HEK293T (cell line): ENCODE data around the gene ASAP2.

ENCODE experiments used
- CTCF ChIA-PET: fragments of 350-600 bp; formaldehyde crosslinking; extraction: SDS; loops from one replicate; lab custom pipeline; 2021; ENCODE audit warnings: antibody characterized with exemption, inconsistent platforms; lab: Yijun Ruan, JAX
- POLR2A ChIA-PET: fragments of 350-600 bp; formaldehyde crosslinking; extraction: SDS; loops from one replicate; lab custom pipeline; 2020; ENCODE audit warnings: antibody characterized with exemption, inconsistent platforms; lab: Yijun Ruan, JAX
- DNase-seq: peaks from one replicate; pipeline ENCODE4 v3.0.0; 2012; ENCODE audit warnings: mixed read lengths; ENCODE audit errors: extremely low spot score
- ARNT ChIP-seq: fragments of 450-650 bp; IDR thresholded peaks from 2 replicates; pipeline ENCODE4 v1.6.1; 2017; ENCODE audit warnings: mild to moderate bottlenecking
- BHLHE40 ChIP-seq: fragments of 450-650 bp; IDR thresholded peaks from 2 replicates; pipeline ENCODE4 v1.6.1; 2016; ENCODE audit warnings: mild to moderate bottlenecking, moderate library complexity, borderline replicate concordance
- CTBP1 ChIP-seq: fragments of 450-650 bp; IDR thresholded peaks from 2 replicates; pipeline ENCODE4 v1.6.1; 2016; ENCODE audit warnings: borderline replicate concordance
- ELF4 ChIP-seq: fragments of 450-650 bp; IDR thresholded peaks from 2 replicates; pipeline ENCODE4 v1.6.1; 2017; ENCODE audit warnings: antibody characterized with exemption
- FOXA1 ChIP-seq: fragments of 450-650 bp; IDR thresholded peaks from 2 replicates; pipeline ENCODE4 v1.6.1; 2016; ENCODE audit warnings: mild to moderate bottlenecking
- FOXK2 ChIP-seq: fragments of 450-650 bp; IDR thresholded peaks from 2 replicates; pipeline ENCODE4 v1.6.1; 2016; ENCODE audit warnings: mild to moderate bottlenecking
- FOXM1 ChIP-seq: fragments of 450-650 bp; IDR thresholded peaks from 2 replicates; pipeline ENCODE4 v1.6.1; 2017; ENCODE audit warnings: mild to moderate bottlenecking, borderline replicate concordance
- HDGF ChIP-seq: fragments of 450-650 bp; IDR thresholded peaks from 2 replicates; pipeline ENCODE4 v1.6.1; 2017; ENCODE audit warnings: antibody characterized with exemption, borderline replicate concordance
- L3MBTL2 ChIP-seq: fragments of 450-650 bp; conservative IDR thresholded peaks from 2 replicates; pipeline ENCODE4 v1.6.1; 2016; ENCODE audit warnings: mild to moderate bottlenecking
- LEF1 ChIP-seq: fragments of 450-650 bp; IDR thresholded peaks from 2 replicates; pipeline ENCODE4 v1.6.1; 2017; ENCODE audit warnings: mild to moderate bottlenecking, borderline replicate concordance
- NFRKB ChIP-seq: fragments of 450-650 bp; IDR thresholded peaks from 2 replicates; pipeline ENCODE4 v1.6.1; 2016; ENCODE audit warnings: mild to moderate bottlenecking, moderate library complexity
- SP1 ChIP-seq: fragments of 450-650 bp; IDR thresholded peaks from 2 replicates; pipeline ENCODE4 v1.6.1; 2017
- SUZ12 ChIP-seq: fragments of 450-650 bp; IDR thresholded peaks from 2 replicates; pipeline ENCODE4 v1.6.1; 2016; ENCODE audit warnings: mild to moderate bottlenecking
- TARDBP ChIP-seq: fragments of 450-650 bp; IDR thresholded peaks from 2 replicates; pipeline ENCODE4 v1.6.1; 2016
- ZNF384 ChIP-seq: fragments of 450-650 bp; IDR thresholded peaks from 2 replicates; pipeline ENCODE4 v1.6.1; 2016
- TF ChIP-seq, protein P1 (sequence below): fragments of 450-650 bp; IDR thresholded peaks from 2 replicates; pipeline ENCODE4 v1.6.1; 2016

Gene ASAP2

DNA sequence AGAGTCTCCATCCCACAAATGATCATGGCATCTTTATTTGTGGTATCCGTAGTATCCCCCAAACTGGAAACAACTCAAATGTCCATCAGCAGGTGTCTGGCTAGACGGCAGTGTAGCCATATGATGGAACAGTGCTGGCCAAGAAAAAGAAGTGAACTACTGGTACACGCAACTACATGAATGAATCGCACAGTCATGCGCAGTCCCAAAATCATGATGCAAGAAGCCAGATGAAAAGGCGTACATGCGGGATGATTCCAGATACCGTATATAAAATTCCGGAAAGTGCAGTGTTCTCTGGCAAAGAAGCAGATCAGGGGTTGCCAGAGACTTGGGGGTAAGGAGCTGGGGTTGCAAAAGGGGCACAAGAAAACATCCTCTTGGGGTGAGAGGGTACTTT lies 102.5 kb downstream of the ASAP2 start:
- CTCF ChIA-PET = no interaction called here
- POLR2A ChIA-PET = no interaction called here
- TF ChIP-seq FOXM1 (no peak), LEF1 (no peak), ELF4 (no peak), FOXK2 (no peak), L3MBTL2 (no peak), NFRKB (no peak), TARDBP (no peak), SP1 (no peak), CTBP1 (no peak), HDGF (no peak), ARNT (no peak)
- TF ChIP-seq, protein P1, sequence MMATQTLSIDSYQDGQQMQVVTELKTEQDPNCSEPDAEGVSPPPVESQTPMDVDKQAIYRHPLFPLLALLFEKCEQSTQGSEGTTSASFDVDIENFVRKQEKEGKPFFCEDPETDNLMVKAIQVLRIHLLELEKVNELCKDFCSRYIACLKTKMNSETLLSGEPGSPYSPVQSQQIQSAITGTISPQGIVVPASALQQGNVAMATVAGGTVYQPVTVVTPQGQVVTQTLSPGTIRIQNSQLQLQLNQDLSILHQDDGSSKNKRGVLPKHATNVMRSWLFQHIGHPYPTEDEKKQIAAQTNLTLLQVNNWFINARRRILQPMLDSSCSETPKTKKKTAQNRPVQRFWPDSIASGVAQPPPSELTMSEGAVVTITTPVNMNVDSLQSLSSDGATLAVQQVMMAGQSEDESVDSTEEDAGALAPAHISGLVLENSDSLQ = no peak
- no peak for DNase-seq

DNA sequence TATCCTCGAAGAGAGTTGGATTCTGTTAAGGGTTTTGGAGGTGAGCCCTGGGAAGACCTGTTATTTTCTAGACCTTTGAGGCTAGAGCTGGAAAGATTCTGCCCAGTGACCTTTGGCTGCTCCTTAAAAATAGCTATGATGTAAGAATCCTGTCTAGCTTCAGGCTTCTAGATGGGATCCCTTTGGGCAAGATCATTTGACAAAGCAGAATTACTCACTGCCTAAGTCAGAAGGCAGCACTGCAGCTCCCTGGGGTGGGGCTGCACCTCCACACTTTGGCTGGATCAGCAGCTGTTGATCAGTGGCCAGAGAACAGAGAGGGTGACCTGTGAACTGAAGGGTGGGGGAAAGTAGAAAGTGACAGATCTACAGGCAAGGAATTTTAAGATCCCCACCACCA lies 103.8 kb downstream of the ASAP2 start:
- no peak for DNase-seq
- TF ChIP-seq NFRKB (no peak), SUZ12 (no peak), BHLHE40 (no peak), ARNT (no peak), TARDBP (no peak), LEF1 (no peak)
- TF ChIP-seq, protein P1 = no peak
- CTCF ChIA-PET = interaction anchor here (0.5 to 1.0 kb wide), 2 partner anchors 41 to 116 kb away, joined by 3 to 7 read pairs; no protein-coding TSS in a partner anchor
- POLR2A ChIA-PET = no interaction called here

DNA sequence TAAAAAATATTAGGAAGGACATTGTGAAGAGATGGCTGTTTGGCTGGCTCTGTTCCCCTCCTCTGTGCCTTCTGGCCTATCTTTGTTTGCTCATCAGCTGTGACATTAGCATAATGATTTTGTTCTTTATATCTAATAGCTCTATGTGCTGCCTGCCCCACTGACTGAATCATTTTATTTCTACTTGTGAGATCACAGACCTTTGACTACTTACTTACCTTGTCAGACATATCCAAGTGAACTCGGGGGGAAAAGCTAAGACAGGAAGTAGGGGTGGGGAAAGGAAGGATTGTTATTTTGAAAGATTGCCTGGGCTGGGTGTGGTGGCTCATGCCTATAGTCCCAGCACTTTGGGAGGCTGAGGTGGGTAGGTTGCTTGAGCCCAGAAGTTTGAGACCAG lies 104.2 kb downstream of the ASAP2 start:
- CTCF ChIA-PET = interaction anchor here (1.0 kb wide), 1 partner anchor 41 kb away, joined by 3 read pairs; no protein-coding TSS in a partner anchor
- POLR2A ChIA-PET = no interaction called here
- no peak for DNase-seq
- TF ChIP-seq SP1 = no peak
- no peak for TF ChIP-seq ARNT
- TF ChIP-seq, protein P1 = no peak
- TF ChIP-seq NFRKB = no peak
- no peak for TF ChIP-seq ELF4
- TF ChIP-seq LEF1 = no peak

DNA sequence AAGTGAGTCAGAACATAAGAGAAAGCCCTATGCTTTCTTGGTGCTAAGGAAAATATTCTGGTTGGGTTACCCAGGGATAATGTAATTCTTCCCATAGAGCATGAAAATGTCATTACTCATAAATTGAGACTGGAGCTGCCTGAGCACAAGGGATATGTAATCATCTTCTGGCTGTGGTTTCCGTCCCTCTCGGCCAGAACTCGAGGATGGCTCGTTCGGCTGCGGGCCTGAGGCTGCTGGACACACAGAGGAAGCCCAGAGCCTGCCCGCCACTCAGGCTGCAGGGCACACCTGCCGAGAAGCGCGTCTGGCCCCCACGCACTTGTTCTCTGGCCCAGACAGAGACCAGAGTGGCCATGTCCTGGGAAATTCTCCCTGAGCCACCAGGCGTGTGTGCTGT lies 104.9 kb downstream of the ASAP2 start:
- DNase-seq = no peak

DNA sequence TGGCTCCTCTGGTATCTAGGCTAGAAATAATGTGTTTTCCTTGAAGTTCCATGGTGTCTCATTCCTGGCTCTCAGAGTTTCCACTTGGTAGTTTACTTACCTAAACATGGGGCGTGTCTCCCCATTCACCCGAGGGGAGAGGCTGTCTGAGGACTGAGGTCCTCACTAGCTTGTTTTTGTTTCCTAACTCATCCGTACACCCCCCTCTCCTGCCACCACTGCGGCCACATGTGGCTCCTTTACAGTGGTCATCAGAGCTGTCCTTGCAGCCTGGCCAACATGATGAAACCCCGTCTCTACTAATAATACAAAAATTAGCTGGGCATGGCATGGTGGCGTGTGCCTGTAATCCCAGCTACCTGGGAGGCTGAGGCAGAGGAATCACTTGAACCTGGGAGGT lies 106.0 kb downstream of the ASAP2 start:
- ChIA-PET POLR2A (no interaction called here), CTCF (no interaction called here)
- TF ChIP-seq NFRKB (no peak), ELF4 (no peak), FOXA1 (no peak)
- DNase-seq = no peak

More for the DNA sequence above, 104.9 kb downstream of the ASAP2 start:
- ChIA-PET CTCF (no interaction called here), POLR2A (no interaction called here)
- TF ChIP-seq SP1 = no peak
- TF ChIP-seq TARDBP = no peak
- no peak for TF ChIP-seq FOXA1
- TF ChIP-seq, protein P1 = no peak
- no peak for TF ChIP-seq L3MBTL2
- no peak for TF ChIP-seq LEF1
- no peak for TF ChIP-seq HDGF

DNA sequence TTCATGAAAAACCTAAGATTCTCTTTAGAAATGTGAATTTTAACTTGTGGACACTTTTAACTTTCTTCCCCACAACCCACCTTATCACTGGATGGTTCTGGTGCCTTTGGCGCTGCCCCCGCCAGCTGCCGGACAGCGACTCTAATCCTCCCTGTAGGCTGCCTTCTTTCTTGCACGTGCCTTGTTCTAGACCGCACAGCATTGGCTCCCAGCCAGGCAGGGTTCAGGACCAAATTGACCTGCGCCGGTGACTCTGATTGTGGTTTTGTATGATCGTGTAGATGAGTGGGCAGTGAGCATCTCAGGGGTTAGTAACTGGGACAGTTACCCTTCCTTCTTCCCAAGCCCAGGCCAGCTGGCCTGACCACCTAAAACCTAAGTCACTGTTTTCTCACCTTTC lies 106.8 kb downstream of the ASAP2 start:
- POLR2A ChIA-PET = no interaction called here
- TF ChIP-seq ARNT (no peak), TARDBP (no peak), ELF4 (no peak), ZNF384 (no peak), FOXM1 (no peak), SUZ12 (no peak), HDGF (no peak), NFRKB (no peak), FOXK2 (no peak)
- CTCF ChIA-PET = no interaction called here
- DNase-seq = no peak

DNA sequence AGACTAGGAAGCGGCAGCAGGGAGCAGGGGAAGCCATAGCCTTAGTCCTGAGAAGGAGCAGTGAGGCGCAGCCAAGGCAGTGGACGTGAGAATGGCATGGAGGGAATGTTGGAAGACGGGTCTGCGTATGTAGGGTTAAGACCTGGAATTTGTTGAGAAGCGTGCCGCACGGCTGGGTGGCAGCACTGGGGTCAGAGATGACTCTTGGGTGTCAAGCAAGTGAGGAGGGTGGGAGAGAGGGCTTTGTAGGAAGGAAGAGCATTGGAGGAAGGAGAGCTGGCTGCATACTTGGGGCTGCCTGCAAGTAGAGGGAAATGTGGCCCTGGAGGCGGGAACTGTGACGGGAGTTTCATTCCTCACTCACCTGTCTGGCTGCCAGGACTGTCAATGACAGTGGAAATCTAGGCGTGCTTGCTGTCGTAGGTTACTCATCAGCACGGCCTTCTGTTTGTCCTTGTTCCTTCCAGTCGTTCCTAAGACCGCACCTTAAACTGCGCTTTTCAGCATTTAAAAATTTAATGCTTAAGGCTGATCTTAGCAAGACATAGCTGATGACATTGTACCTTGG lies 108.8 kb downstream of the ASAP2 start:
- no peak for DNase-seq
- ChIA-PET CTCF (no interaction called here), POLR2A (no interaction called here)
- TF ChIP-seq FOXM1 = no peak
- no peak for TF ChIP-seq ARNT
- TF ChIP-seq BHLHE40 = no peak
- no peak for TF ChIP-seq TARDBP
- TF ChIP-seq FOXK2 = no peak
- TF ChIP-seq L3MBTL2 = no peak
- no peak for TF ChIP-seq CTBP1
- no peak for TF ChIP-seq FOXA1
- no peak for TF ChIP-seq ELF4
- no peak for TF ChIP-seq HDGF
- no peak for TF ChIP-seq NFRKB
- TF ChIP-seq, protein P1 = no peak
